NCI-H69 (cell line): ENCODE data around the gene RAPSN.

Source experiments
- DNase-seq: peaks from one replicate; lab custom pipeline; 2025; lab: John Stamatoyannopoulos, UW

The RAPSN gene

DNA sequence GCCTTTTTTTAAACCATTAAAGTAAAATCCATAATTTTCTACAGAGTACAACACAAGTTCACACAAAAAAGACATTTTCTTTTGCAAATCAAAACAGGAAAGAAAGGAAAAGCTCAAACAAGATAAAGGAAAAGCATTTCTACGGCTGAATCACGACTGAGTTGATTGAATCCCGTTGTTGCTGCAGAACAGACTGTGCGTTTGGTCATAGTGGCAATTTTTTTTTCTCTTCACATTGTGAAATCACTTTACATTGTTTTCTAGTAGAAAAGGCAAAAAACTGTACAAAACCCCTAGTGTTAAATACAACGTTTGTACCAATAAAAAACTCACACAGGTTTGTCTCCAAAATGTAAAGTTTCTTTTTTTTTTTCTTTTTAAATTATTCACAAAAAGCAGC, 17.3 kb upstream of the RAPSN start:
- DNase-seq = peak; percentile 54

DNA sequence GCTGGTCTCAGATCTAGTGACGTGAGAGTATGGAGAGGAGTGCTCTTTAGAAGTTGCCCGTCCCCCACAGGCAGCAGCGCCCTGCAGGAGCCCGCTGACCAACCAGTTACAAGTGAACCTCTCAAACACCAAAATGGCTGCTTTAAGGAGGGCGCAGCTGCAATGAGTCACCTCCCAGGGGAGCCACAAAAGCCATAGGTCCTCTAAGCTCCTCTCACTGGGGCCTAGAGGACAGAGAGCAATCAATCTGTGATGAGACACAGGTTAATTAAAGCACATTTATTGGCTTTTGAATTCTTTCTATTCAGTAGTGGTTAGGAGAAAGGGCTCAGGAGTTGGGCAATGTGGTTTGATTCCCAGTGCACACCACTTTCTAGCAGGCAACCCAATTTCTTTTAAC, 15.5 kb upstream of the RAPSN start:
- DNase-seq = peak; percentile 99

DNA sequence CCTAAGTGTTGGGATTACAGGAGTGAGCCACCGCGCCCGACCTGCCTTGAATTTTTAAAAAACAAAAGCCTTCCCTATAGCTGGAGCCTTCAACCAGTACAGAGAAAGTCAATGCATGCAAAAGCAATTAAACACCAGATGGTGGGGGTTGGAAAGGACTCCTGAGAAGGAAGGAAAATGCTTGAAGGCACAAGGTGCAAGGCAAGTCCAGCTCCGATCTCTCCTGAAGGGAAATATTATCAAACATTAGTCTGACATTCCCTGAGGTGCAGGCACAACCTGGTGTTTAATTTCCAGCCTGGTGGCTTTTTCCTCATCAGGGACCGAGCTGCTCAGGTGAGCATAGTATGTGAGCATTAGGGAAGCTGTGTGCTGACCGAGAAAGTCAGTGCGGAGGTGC, 12.9 kb upstream of the RAPSN start:
- peak; percentile 60 for DNase-seq

DNA sequence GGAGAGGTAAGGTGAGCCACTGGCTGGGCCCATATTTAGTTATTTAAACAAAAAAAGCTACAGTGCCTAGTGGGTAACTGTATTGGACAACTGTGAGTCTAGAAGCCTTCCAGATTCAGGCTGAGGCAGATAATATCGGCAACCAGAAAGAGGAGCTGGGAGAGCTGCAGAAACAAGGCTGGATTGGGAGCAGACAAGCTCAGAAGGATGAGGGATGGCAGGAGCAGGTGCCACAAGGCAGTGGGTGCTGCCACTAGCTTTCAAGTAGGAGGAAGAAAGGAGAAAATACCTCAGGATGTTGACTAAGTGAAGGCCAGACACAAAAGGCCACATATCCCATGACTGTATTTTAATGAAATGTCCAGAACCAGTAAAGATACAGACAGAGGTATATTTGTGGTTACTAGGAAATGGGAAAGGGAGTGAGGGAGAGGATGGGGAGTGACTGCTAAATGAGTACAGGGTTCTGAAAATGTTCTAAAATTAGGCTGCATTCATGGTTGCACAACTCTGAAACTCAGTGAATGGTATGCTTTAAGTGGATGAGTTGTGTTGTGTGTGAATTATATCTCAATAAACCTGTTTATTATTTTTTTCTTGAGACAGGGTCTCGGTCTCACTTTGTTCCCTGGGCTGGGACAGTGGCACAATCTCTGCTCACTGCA, 11.8 kb upstream of the RAPSN start:
- DNase-seq = no peak

DNA sequence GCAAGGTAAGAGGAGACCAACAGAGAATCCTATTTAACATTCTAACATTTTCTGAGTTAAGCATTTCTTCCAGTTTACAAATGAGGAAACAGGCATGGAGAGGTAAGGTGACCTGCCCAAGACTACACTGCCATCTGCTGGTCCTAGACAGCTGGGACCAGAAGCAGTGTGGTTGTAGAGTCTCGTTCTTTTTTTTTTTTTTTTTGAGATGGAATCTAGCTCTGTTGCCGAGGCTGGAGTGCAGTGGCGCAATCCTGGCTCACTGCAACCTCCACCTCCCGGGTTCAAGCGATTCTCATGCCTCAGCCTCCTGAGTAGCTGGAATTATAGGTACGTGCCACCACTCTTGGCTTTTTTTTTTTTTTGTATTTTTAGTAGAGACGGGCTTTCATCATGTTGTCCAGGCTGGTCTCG, 5.3 kb upstream of the RAPSN start:
- peak; percentile 87 for DNase-seq

DNA sequence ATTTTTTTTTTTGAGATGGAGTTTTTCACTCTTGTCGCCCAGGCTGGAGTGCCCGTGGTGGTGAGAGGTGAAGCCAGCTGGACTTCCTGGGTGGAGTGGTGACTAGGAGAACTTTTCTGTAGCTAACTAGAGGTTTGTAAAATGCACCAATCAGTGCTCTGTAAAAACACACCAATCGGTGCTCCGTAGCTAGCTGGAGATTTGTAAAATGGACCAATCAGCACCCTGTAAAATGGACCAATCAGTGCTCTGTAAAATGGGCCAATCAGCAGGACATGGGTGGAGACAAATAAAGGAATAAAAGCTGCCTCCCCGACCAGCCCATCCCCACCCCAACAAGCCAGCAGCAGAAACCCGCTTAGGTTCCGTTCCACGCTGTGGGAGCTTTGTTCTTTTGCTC, 4.4 kb upstream of the RAPSN start:
- no peak for DNase-seq

DNA sequence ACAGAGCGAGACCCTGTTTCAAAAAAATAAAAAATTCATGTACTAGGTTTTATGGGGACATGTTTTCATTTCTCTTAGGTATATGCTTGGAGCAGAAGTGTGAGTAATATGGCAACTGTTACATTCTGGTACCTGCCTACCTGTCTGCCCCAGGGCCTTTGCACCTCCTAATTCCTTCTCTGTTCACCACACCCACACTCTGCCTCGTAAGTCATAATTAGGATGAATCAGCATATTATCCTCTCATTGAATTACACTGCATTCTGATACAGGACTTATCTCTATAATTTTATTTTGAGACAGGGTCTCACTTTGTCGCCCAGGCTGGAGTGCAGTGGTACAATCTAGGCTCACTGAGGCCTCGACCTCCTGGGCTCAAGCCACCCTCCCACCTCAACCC, 3.1 kb upstream of the RAPSN start:
- no peak for DNase-seq

DNA sequence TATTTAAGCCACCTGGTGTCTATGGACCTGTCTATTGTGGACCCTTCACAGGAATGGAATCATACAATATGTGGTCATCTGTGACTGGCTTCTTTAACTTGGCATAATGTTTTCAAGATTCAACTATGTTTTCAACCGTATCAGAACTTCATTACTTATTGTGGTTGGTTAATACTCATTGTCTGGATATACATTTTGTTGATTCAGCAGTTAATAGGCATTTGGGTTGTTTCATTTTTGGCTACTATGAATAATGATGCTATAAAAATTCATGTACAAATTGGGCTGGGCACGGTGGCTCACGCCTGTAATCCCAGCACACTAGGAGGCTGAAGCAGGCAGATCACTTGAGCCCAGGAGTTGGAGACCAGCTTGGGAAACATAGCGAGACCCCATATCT, 2.5 kb upstream of the RAPSN start:
- DNase-seq = no peak

DNA sequence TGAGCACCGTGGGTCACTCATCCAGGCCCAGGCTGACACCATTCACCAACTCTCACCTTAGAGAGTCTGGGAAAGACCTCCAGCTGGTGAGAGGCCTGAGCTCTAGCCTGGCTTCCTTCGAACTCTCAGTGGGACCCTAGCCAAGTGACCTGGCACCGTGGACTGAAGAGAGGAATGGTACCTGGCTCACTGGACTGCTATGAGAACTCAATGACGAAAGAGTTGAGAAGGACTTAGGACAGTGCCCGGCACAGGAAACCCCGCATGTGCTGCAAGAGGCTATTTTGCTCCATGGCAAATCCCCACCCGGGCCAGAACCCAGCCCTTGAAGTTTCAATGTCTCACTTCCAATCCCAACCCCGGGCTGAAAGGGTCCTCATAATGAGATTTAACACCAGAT, 605 bp upstream of the RAPSN start:
- no peak for DNase-seq

DNA sequence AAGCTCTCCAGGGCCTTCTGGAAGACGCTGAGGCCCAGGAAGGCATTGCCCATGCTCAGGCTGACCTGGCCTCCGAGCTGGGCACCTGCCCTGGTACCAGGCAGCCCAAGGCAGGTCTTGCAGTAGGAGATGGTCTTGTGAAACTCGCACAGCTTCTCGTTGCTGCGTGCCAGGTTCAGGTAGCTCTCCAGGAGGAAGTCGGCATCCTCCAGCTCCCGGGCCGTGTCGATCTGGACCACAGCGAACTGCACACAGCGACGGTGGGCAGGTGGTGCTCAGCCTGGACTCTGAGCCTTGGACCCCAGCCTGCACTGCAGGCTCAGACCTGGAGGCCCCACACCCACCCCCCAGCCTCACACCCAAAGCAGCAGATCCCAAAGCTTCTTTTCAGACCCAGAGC, 1.0 kb downstream of the RAPSN start:
- no peak for DNase-seq

DNA sequence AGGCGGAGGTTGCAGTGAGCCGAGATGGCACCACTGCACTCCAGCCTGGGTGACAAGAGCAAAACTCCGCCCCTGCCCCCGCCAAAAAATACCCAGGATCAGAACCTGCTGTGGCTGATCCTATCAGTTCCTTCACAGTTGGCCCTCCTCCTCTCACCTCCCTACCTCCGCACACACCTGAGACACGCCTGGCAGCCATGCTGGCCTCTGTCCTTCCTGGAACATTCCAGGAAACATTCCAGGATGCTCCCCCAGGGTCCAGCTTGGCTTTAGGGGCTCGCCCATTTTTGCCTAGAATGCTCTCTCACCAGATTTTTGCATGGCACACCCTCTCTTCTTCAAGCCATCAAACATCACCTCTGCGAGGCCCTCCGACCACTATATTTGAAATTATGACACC, 2.1 kb downstream of the RAPSN start:
- no peak for DNase-seq

DNA sequence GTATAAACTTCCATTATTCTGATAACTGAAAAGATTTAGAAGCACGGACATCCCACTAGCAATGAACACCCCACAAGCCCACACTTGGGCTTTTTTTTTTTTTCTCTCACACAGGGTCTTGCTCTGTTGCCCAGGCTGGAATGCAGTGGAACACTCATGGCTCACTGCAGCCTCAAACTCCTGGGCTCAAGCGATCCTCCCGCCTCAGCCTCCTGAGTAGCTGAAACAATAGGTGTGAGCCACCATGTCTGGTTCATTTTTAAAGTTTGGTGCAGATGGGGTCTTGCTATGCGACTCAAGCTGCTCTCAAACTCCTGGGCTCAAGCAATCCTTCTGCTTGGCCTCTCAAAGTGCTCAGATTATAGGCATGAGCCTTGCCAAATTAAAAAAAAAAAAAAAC, 3.1 kb downstream of the RAPSN start:
- no peak for DNase-seq

DNA sequence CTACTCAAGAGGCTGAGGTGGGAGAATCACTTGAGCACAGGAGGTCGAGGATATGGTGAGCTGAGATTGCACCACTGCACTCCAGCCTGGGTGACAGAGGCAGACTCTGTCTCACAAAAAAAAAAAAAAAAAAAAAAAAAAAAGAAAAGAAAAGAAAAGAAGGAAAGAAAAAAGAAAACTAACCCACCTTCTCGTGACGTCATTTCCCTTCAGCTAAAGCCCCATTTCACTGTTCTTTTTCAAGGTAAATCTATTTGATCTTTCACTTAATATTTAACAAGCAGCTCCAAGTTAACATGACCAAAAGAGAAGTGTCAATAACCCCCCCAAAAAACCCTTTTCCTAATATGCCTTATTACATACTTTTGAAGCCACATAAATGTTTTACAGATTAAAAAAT, 5.1 kb downstream of the RAPSN start:
- DNase-seq = no peak

DNA sequence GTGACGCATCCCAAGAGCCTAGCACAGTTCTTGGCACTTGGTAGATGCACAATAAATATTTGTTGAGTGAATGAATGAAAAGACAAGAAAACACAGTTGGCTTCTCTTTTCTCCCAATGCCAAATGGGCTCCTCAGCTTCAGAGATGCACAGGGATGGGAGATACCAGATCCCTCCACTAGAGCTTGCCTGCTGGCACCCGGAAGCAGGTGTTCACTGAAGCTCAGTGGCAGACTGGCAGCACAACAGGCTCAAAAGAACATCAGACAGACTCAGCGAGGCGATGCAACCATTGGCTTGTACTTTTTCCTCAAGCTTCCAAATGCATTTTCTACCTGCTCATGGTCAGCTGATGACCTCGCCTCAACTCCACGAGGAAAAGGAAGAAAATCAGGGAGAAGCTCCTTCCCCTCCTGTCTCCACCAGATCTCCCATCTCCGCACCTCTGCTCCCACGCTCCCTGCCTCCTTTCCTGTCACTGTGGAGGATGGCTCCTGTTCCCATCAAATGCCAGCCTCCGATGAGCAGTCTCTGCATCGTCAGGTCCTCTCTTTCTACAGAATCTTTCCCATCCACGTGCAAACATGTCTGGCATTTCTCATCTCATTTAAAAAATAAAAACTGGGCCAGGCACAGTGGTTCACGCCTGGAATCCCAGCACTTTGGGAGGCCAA, 5.8 kb downstream of the RAPSN start:
- peak; percentile 66 for DNase-seq

DNA sequence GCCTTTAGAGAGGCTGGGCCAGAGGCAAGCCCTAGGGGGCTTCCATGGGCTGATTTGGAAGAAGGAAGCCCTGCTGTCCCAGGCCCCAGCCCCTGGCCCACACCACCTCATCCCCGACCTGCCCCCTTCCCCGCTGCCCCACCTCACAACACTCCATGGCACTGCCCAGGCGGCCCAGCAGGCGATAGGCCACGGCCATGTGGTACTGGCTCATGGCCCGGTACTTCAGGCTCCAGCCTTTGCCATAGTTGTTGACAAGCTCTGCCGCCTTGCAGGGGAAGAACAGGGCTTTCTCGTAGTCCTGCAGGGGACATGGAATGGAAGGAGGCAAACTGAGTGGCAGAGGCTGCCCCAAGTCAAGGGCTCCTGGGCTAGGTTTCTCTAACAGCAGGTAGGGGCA, 6.4 kb downstream of the RAPSN start:
- DNase-seq = no peak

DNA sequence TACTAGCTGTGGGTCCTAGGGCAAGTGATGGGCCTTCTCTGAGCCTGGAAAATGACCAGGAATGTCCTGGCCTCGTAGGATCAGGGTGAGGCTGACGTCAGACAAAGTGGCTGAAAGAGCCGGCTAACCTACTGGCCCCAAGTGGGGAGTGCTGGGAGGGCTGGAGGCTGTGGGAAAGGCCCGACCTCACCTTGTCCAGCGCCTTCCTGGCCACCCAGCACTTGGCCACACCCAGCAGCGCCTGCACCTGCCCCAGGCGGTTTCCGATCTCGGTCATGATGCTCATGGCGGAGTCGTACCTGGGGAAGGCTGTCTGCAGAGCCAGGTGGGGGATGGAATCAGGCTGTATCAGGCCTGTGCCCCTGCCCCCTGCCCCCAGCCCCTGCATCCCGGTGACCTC, 7.5 kb downstream of the RAPSN start:
- no peak for DNase-seq

DNA sequence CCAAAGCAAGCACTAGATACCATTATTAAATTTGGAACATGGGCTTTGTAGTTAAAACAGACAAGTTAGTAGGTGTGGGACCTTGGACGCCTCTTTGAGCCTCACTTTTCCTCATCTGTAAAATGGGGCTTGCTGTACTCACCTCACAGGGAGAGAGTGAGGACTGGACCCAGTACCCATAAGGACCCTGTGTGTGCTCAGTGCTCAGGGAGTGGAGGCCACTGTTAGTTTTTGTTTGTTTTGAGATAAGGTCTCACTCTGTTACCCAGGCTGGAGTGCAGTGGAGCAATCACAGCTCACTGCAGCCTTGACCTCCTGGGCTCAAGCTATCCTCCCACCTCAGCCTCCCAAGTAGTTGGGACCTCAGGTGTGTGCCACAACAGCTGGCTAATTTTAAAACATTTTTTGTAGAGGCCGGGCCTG, 8.9 kb downstream of the RAPSN start:
- DNase-seq = no peak

DNA sequence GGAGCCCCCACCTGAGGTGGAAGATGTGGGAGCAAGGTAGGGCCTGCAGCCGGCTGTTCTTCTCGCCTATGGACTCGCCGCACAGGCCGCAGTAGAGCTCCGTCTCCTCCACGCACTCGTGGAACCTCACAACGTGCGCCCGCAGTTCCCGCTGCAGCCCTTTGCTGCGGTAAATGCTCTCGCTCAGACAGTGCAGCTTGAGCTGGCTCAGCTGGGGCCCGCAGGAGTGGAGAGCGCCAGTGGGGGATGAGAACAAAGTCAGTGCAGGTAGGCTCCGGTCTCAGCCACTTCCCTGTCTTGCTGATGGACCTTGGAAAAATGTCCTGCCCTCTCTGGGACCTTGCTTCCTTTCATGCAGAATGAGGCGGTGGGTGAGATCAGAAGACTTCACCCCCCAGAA, 10.2 kb downstream of the RAPSN start:
- no peak for DNase-seq

DNA sequence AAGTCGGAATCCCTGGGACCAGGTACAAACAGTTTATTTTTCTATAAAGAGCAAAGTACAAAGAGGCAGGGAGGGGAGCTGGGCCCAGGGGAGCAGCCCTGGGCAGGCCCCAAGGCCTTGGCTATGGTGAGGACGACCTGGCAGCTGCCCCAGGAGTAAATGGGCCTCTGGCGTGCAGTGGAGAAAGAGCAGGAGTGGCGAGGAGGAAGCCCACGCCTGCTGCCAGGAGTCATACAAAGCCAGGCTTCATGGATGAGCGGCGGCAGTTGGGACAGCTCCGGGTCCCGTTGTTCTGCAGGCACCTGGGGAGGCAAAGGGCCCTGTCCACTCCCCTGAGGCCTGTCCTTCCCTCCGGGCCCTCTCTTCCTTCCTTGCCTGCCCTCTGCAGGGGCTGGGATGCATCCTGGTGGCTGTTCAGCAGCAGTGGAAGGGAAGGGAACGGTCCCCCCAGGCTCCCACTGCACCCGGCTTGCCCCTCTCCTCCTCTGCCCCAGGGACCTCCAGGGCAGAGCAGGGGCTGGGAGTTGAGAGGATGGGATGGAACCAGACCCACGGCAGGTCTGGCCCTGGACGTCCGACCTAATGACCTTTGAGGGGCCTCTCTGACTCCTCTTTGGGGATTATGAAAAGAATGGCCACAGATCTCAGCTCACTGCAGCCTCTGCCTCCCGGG, 11.1 kb downstream of the RAPSN start:
- DNase-seq = peak; percentile 78

DNA sequence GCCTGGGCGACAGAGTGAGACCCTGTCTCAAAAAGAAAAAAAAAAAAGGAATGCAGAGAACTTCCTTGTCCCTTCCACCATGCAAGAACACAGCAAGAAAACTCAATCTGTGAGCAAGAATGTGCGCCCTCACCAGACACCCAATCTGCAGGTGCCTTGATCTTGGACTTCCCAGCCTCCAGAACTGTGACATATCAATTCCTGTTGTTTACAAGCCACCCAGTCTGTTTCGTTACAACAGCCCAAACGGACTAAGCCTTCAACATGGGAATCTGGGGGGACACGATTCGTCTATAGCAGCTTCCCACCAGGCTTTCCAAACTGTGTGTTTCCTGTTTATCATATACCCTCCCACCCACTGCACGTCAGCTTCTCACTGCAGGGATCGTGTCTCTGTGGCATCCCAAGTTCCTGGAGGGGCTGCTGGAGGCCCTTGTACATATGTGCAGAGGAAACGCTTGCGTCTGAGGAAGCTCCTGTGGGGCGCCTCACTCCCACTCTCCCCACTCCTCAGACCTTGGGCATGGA, 11.7 kb downstream of the RAPSN start:
- no peak for DNase-seq

DNA sequence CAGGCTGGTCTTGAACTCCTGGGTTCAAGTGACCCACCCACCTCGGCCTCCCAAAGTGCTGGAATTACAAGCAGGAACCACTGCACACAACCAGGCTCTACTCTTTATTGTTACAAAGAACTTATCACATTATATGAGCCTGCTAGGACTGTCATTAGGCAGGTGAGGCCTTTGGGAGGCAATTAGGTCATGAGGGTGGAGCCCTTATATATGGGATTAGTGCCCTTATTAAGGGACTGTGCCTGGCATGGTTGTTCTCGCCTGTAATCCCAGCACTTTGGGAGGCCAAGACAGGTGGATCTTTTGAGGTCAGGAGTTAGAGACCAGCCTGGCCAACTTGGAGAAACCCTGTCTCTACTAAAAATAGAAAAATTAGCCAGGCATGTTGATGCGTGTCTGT, 12.2 kb downstream of the RAPSN start:
- no peak for DNase-seq

DNA sequence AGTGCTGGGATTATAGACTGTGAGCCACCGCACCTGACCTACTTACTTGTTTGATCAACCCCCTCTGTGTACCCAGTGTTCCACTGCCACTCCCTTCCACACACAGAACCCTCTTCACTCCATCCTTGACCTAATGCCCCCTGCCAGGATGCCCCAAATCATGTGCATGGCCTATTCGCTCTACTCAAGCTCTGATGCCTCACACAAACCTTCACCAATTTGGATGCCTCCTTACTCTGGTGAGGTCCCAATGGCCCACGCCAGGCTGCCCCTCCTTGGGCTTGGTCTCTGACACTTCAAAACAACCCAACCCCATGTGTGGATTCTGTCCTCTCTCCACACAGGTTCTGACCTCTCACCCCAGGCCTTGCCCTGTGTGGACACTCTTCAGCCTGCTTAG, 13.2 kb downstream of the RAPSN start:
- DNase-seq = no peak
